Tibial nerve (tissue), 4 donors: ENCODE measurements around the gene ZNF407. TPM values are rescaled to one million over a fixed set of nuclear protein-coding genes. Genes with fewer than 3 reads are reported as not detected.

Source experiments
- DNase-seq, 2 donors: peaks; one replicate each; pipeline ENCODE4 v3.0.0-alpha.2; 2019; ENCODE audit warnings: low spot score in 2 of 2
- H3K27ac ChIP-seq, 4 donors: fragments of 200-600 bp; sonication (generic) in 3 of 4; one replicate each; pipeline ENCODE4 v1.5.1; 2017 to 2019; ENCODE audit warnings: mild to moderate bottlenecking in 1 of 4
- H3K27me3 ChIP-seq, 2 donors: fragments of 200-600 bp; sonication (generic) in 1 of 2; one replicate each; pipeline versions ENCODE4 v1.5.1 to v1.6.0; 2017 to 2019
- H3K36me3 ChIP-seq, 3 donors: fragments of 200-600 bp; sonication (generic); one replicate each; pipeline ENCODE4 v1.5.1; 2018 to 2019
- H3K4me1 ChIP-seq, 4 donors: fragments of 200-600 bp; sonication (generic) in 3 of 4; one replicate each; pipeline ENCODE4 v1.5.1; 2017 to 2019
- H3K4me3 ChIP-seq, 4 donors: fragments of 200-600 bp; sonication (generic) in 3 of 4; one replicate each; pipeline ENCODE4 v1.5.1; 2017 to 2019; ENCODE audit warnings: mild to moderate bottlenecking in 1 of 4, moderate library complexity in 1 of 4
- H3K9me3 ChIP-seq, 4 donors: fragments of 200-600 bp; sonication (generic) in 3 of 4; one replicate each; pipeline ENCODE4 v1.5.1; 2017 to 2019
- CTCF ChIP-seq, 5 experiments: fragments of 200-600 bp in 3 of 5; fragments of 450-650 bp in 2 of 5; sonication (generic) in 3 of 5; IDR thresholded peaks; one replicate each; pipeline ENCODE4 v1.5.1; 2016 to 2019; ENCODE audit warnings: antibody characterized with exemption in 5 of 5, mild to moderate bottlenecking in 3 of 5, moderate library complexity in 2 of 5
- EP300 ChIP-seq, 2 donors: sonication (generic); formaldehyde crosslinking; IDR thresholded peaks; one replicate each; pipeline ENCODE4 v1.6.1; 2017; ENCODE audit warnings: antibody characterized with exemption in 2 of 2, mild to moderate bottlenecking in 1 of 2
- POLR2A ChIP-seq, 2 donors: fragments of 450-650 bp; IDR thresholded peaks; one replicate each; pipeline ENCODE4 v1.6.1; 2017; ENCODE audit warnings: antibody characterized with exemption in 2 of 2, mild to moderate bottlenecking in 2 of 2, moderate library complexity in 2 of 2
- WGBS, 2 donors: methylation state at CpG; one replicate each; pipeline ENCODE4 v1.1.5; 2018; 5-methylcytosine and 5-hydroxymethylcytosine counted together
- total RNA-seq, 4 donors: library from RNA; depleted of rRNA; stranded (reverse); fragments of >200 nt; gene quantifications; one replicate each; pipeline ENCODE4 v1.1.0, GENCODE V29; 2016

The ZNF407 gene
- total RNA-seq, 4 donors from 2014 or later, result 18.6 to 22.8 (median 19.6) TPM

GRCh38 chr18:74828200-74828599 lies 230.5 kb downstream of the ZNF407 start:
- Histone ChIP-seq H3K9me3 (no peaks in the 10 kb centered on the region), H3K36me3 (no peaks in the 10 kb centered on the region), H3K27me3 (no peaks in the 10 kb centered on the region), H3K27ac (no peak overlapping the region), H3K4me1 (peaks cover 0 to 4% (median 0%) of the 10 kb centered on the region in 4 donors), H3K4me3 (no peak overlapping the region)
- DNase-seq, result no peak
- 67 to 72% methylated on average over 3 of the region's 3 CpGs for WGBS, 2 donors
- no peak for TF ChIP-seq CTCF (IDR thresholded peaks at IDR 0.05)
- no peak for TF ChIP-seq EP300 (IDR thresholded peaks at IDR 0.05)
- TF ChIP-seq POLR2A (IDR thresholded peaks at IDR 0.05), result no peak

- no peaks in the 10 kb centered on the region for H3K9me3 ChIP-seq
- no peaks in the 10 kb centered on the region for H3K27me3 ChIP-seq
- DNase-seq, result no peak
- H3K27ac ChIP-seq, result no peak overlapping the region
- TF ChIP-seq EP300 (IDR thresholded peaks at IDR 0.05) (no peak), POLR2A (IDR thresholded peaks at IDR 0.05) (no peak), CTCF (IDR thresholded peaks at IDR 0.05) (no peak)
- no peak overlapping the region for H3K4me3 ChIP-seq
- peaks cover 0 to 4% (median 0%) of the 10 kb centered on the region in 4 donors for H3K4me1 ChIP-seq
- H3K36me3 ChIP-seq, result no peaks in the 10 kb centered on the region
- 91 to 95% methylated on average over 13 of the region's 13 CpGs for WGBS, 2 donors
Observed at GRCh38 chr18:74831571-74832250, 234.0 kb downstream of the ZNF407 start.

- Histone ChIP-seq H3K27ac (no peak overlapping the region), H3K36me3 (no peaks in the 10 kb centered on the region), H3K4me3 (no peak overlapping the region), H3K4me1 (peaks cover 0 to 4% (median 0%) of the 10 kb centered on the region in 4 donors), H3K27me3 (no peaks in the 10 kb centered on the region), H3K9me3 (no peaks in the 10 kb centered on the region)
- no peak for DNase-seq
- TF ChIP-seq EP300 (IDR thresholded peaks at IDR 0.05) (no peak), CTCF (IDR thresholded peaks at IDR 0.05) (no peak), POLR2A (IDR thresholded peaks at IDR 0.05) (no peak)
Observed at GRCh38 chr18:74832381-74832780, 234.7 kb downstream of the ZNF407 start.

- no peak for DNase-seq
- no peak for TF ChIP-seq EP300 (IDR thresholded peaks at IDR 0.05)
- H3K27ac ChIP-seq, result no peak overlapping the region
- H3K4me1 ChIP-seq, result peaks cover 0 to 2% (median 0%) of the 10 kb centered on the region in 4 donors
- H3K36me3 ChIP-seq, result peaks cover 0 to 6% (median 0%) of the 10 kb centered on the region in 3 donors
- 93 to 98% methylated on average over 1 of the region's 1 CpG for WGBS, 2 donors
- no peaks in the 10 kb centered on the region for H3K27me3 ChIP-seq
- H3K4me3 ChIP-seq, result no peak overlapping the region
- no peaks in the 10 kb centered on the region for H3K9me3 ChIP-seq
Observed at GRCh38 chr18:74832999-74833398, 235.3 kb downstream of the ZNF407 start.

- no peaks in the 10 kb centered on the region for H3K4me1 ChIP-seq
- no peaks in the 10 kb centered on the region for H3K9me3 ChIP-seq
- no peak for DNase-seq
- TF ChIP-seq EP300 (IDR thresholded peaks at IDR 0.05) (no peak), CTCF (IDR thresholded peaks at IDR 0.05) (no peak), POLR2A (IDR thresholded peaks at IDR 0.05) (no peak)
- no peak overlapping the region for H3K27ac ChIP-seq
- WGBS, 2 donors, result 79 to 80% methylated on average over 9 of the region's 9 CpGs
- no peak overlapping the region for H3K4me3 ChIP-seq
- H3K27me3 ChIP-seq, result no peaks in the 10 kb centered on the region
- peaks cover 0 to 11% (median 0%) of the 10 kb centered on the region in 3 donors for H3K36me3 ChIP-seq
Observed at GRCh38 chr18:74834424-74835309, 237.0 kb downstream of the ZNF407 start.
